Renal cortex interstitium (tissue), 11 donors: Measurements from ENCODE around the gene TDRD6. TPM values are rescaled to one million over a fixed set of nuclear protein-coding genes. Genes with fewer than 3 reads are reported as not detected.
"Not testable (repeated sequence)": the region's sequence is repeated elsewhere in the genome, so short reads cannot be mapped to it uniquely, and the experiment has no call there.

Source experiments
- DNase-seq, 11 donors: peaks; one replicate each; pipeline ENCODE4 v3.0.0-alpha.2; 2013; ENCODE audit warnings: low read depth in 9 of 11, low spot score in 4 of 11; ENCODE audit errors: extremely low read depth in 1 of 11
- polyA plus RNA-seq, 3 donors: library from polyadenylated mRNA; unstranded; fragments of 120-200 nt; gene quantifications; one replicate each; pipeline ENCODE4 v1.2.1, GENCODE V29; 2013; ENCODE audit not compliant: insufficient read length in 3 of 3

TDRD6 gene
- polyA plus RNA-seq, 3 donors = 2.1 to 3.6 (median 2.1) TPM

- peak in 5 of 11 donors; percentile 23 to 44 (median 37) for DNase-seq
These were observed 47.4 kb downstream of the TDRD6 start, which contains the start of gene PLA2G7 for GRCh38 chr6:46734867-46735719. Gene PLA2G7, minus strand, starts transcription at chr6:46735375. Its CDS starts 12,484 bp downstream, at chr6:46722891.

- DNase-seq = no peak
These were observed 48.0 kb downstream of the TDRD6 start for GRCh38 chr6:46735720-46736031.

GRCh38 chr6:46736906-46737305 lies 49.2 kb downstream of the TDRD6 start:
- no peak for DNase-seq

- DNase-seq = no peak
These were observed 53.8 kb downstream of the TDRD6 start for GRCh38 chr6:46741482-46741881.

- DNase-seq = no peak
These were observed 54.2 kb downstream of the TDRD6 start for GRCh38 chr6:46741910-46742309.

GRCh38 chr6:46743425-46744158 lies 55.9 kb downstream of the TDRD6 start:
- no peak for DNase-seq

GRCh38 chr6:46744159-46744725 lies 56.6 kb downstream of the TDRD6 start:
- not testable (repeated sequence) for DNase-seq

GRCh38 chr6:46745973-46746372 lies 58.3 kb downstream of the TDRD6 start:
- no peak for DNase-seq

- peak in 1 of 11 donors; percentile 1 for DNase-seq
These were observed 59.0 kb downstream of the TDRD6 start, which contains the start of gene ANKRD66 for GRCh38 chr6:46746696-46747095. Gene ANKRD66, plus strand, starts transcription at chr6:46746933. Its CDS starts 5,016 bp downstream, at chr6:46751949.

GRCh38 chr6:46748940-46749503 lies 61.3 kb downstream of the TDRD6 start:
- DNase-seq = no peak

- DNase-seq = no peak
These were observed 62.0 kb downstream of the TDRD6 start for GRCh38 chr6:46749731-46750130.

GRCh38 chr6:46751658-46752057 lies 64.0 kb downstream of the TDRD6 start:
- DNase-seq = no peak

Other genes starting within 250 kb of the TDRD6 start
- gene RCAN2, start 196.4 kb upstream of the TDRD6 start, polyA plus RNA-seq = 10 to 100 TPM; 19.9 to 22.6 (median 22.4) TPM
- gene CYP39A1, start 35.1 kb upstream of the TDRD6 start, polyA plus RNA-seq = 1 to 10 TPM; 8.0 to 8.6 (median 8.6) TPM
- 10 to 100 TPM; 32.6 to 72.9 (median 44.8) TPM for gene SLC25A27, start 34.9 kb upstream of the TDRD6 start, polyA plus RNA-seq
- 1 to 10 TPM; 2.7 to 3.1 (median 2.8) TPM for gene PLA2G7, start 47.5 kb downstream of the TDRD6 start, polyA plus RNA-seq
- gene ANKRD66, start 59.0 kb downstream of the TDRD6 start, polyA plus RNA-seq = not detected
- gene MEP1A, start 105.5 kb downstream of the TDRD6 start, polyA plus RNA-seq = under 1 TPM in 1 of 3 donors, not detected in 2; 0.26 TPM
- gene ADGRF5, start 234.1 kb downstream of the TDRD6 start, polyA plus RNA-seq = 10 to 100 TPM; 24.9 to 29.3 (median 29.0) TPM